Stimulated activated CD8-positive, alpha-beta memory T cell treated with anti-CD3 and anti-CD28 coated beads, Interleukin-15, amount 100 ng/mL, for 4 hours (primary cell): ENCODE data around the gene CXCR3.
"Not testable (repeated sequence)": the region's sequence is repeated elsewhere in the genome, so short reads cannot be mapped to it uniquely, and the experiment has no call there.

Source experiments
- DNase-seq, 2 donors: peaks; one replicate each; pipeline ENCODE4 v3.0.0-alpha.2; 2020; ENCODE audit warnings: low read depth in 2 of 2

The CXCR3 gene

GRCh38 chrX:71636438-71637252, 18.3 kb upstream of the CXCR3 start:
- DNase-seq, result no peak

DNA sequence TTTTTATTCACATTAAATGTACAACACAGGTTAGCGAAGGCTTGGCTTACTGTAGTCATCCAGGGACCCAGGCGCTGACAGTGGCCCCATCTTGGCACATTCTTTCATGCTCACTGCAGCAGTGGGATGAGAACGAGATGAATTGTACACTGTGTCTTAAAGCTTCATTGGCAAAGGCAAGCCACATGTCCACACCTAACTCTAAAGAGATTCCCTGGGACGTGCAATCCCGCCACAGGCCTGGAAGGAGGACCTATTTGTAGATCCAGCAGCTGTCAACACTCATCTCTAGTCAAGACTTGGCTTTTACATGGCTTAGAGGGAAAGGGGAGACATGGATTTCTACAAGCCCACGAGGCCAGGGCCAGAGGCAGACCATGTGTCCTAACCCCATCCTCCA, 16.1 kb upstream of the CXCR3 start:
- DNase-seq, result no peak

- DNase-seq, result no peak
Observed at GRCh38 chrX:71632923-71633657, 14.8 kb upstream of the CXCR3 start.

DNA sequence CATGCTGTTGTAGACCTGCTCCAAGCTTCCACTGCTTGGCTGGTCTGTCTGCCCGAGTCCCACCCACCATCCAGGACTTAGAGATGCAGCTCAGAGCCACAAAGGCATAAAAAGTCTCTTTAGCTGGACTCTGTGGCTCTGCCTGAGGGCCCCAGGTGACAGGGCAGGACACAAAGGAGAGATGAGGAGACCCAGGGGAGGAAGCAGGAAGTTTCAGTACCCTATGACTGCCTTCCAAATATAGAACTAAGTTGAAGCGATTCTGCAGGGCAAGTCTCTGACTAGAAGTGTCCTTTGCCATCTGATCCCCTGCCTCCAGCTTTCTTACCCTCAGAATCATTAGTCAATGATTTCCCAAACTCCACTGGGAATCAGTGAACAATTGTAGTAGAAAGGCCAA, 11.2 kb upstream of the CXCR3 start:
- no peak for DNase-seq

DNA sequence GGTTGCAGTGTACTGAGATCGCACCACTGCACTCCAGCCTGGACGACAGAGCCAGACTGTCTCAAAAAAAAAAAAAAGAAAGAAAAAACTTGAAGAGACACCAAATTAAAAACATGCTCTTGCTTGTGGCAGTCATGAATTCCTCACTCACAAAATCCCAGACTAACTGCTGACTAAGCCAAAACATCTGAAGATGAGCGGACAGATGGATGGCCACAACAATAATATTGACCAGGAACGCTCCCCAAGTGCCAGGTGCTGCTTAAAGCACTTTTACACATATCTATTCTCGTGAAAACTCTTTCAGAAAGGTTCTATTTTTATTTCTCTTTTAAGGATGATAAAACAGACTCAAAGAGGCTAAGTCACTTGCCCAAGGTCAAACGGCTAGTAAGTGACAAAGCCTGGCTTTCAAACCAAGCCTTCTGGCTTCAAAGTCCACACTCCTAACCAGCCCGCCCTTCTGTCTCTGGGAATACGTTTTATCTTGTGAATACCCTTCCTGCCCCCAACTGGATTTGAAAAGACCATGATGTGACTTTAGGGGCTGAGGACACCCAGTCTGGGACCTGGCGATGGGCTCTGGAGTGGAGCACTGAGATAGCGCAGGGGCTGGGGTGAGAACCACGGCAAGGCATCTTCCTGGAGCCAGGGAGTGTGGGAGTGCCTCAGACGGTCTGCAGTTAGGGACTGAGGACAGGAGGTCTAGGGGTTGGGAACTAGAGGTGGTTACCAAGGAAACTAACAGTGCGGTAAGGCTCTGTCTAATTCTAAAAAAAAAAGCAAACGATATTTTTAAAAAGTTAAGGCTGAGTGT, 9.5 kb upstream of the CXCR3 start:
- no peak for DNase-seq

DNA sequence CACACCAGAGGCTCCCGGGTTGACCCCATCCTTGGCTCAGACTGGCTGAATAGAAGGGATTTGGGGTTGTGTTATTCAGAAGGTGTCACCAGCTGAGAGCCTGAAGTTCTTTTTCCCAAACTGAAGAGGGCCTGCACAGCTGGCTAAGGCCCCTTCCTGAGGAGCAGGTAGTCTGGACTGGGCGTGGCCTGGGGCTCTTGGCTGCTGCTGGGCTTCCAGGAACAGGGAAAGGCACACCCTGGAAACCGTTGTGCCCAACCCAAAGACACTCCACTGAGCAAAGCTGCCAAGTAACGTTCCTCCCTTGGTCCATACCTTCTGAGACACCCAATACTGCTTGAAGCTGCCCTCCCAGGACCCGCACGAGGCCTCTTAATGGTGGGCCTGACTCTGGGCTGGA, 8.3 kb upstream of the CXCR3 start:
- DNase-seq, result no peak

GRCh38 chrX:71625471-71625870, 7.2 kb upstream of the CXCR3 start:
- no peak for DNase-seq

DNA sequence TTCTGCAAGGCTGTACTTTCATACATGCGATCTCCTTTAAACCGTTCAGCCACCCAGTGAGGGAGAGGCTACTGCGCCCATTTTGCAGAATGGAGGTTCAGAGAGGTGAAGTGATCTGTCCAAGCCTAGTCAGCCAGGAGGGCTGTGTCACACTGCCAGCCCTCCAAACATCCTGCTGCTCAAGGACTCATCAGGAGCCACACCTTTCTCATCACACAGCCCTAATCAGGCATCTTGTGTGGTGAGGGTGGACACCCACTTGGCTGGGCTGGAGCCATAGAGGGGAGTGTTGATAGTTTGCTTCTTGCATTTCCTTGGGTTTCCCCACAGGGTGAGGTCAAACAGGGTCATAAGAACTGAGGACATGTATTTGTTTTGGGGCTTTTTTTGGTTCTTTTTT, 5.4 kb upstream of the CXCR3 start:
- no peak for DNase-seq

DNA sequence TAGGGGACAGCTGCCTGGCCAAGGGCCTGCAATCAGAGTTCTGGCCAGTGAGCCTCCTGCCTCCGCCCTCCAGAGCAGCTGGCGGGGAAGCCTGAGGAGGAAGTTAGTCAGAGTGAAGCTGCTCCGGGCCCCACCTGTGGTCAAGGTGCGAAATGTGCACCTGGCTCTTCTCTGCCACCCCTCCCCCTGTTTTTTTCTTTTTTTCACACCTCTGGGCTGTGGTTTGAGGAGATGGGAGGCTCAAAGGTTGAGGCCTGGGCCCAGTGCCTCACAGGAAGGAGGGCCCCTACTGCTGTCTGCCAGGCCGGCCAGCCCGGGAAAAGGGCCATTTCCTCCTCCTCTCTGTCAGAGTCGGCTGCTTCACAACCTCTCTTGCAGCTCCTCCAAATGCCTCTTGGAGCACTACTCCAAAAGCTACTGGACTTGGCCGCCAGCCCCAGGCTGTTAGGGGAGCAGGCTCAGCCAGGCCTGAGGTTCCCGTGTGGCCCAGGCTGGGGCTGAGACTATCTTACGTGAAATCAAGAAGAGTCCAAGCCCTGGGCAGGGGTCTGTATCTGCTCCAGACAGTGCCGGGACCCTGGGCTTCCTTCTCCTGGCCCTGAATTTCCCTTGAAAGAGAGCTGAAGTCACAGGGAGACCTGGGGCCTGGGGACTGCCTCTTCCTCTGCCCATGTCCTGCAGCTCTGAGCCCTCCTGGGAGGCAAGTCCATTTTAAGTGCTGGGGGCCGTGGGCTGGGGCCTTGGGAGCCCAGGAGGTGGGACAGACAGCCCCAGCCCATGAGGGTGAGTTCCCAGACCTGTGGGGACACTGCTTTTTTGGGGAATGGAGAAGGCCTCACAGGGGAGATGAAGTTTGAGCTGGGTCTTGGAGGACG, 4.5 kb upstream of the CXCR3 start:
- DNase-seq, result peak; percentile 22 to 48

GRCh38 chrX:71622032-71622575, 3.8 kb upstream of the CXCR3 start:
- no peak for DNase-seq

DNA sequence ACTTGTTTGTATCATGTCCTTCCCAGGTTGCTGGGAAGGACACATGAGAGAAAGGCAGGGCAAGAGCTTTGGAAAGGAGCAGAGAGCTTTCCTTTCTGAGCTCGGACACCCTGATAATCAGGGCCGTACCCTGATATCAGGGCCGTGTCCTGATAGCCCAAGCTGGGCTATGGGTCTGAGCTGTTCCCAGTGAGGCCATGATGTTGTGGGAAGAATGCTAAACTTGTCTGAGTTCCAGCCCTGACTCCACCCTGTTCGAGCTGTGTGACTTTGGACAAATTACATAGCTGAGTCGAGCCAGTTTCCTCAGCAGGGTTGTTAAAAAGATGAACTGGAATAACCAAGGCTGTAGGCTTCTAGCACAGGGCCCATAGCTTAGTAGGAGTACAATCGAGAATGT, 3.3 kb upstream of the CXCR3 start:
- no peak for DNase-seq

GRCh38 chrX:71619986-71620385, 1.7 kb upstream of the CXCR3 start:
- DNase-seq, result no peak

DNA sequence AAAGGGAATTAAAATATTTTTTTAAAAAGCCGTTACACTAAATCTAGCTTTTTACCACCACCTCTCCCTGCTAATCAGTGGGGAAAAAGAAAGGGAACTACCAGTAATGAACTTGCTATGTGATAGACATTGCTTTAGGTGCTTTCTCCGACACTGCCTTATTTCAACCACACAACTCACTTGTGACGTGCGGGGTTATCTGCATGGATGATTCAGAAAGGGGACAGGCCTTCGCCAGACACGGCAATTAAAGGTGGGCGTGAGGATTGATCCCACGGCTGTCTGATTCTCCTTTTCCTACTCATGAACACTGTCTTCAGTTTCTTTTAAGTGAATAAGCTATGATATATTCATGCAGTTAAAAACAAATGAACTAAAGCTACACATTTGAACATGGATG, 882 bp upstream of the CXCR3 start:
- DNase-seq, result peak in 1 of 2 donors; percentile 67

DNA sequence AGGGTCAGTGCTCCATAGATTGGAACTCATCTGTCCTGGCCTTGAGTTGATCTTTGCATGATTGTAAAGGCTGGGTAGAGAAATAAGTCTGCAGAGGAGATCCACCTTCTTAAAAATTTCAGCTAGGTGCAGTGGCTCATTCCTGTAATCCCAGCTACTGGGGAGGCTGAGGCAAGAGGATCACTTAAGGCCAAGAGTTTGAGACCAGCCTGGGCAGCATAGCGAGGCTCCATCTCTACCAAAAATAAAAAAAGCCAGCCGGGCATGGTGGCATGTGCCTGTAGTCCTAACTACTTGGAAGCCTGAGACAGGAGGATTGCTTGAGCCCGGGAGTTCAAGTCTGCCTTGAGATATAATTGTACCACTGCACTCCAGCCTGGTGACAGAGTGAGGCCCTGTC, 476 bp upstream of the CXCR3 start:
- DNase-seq, result no peak

DNA sequence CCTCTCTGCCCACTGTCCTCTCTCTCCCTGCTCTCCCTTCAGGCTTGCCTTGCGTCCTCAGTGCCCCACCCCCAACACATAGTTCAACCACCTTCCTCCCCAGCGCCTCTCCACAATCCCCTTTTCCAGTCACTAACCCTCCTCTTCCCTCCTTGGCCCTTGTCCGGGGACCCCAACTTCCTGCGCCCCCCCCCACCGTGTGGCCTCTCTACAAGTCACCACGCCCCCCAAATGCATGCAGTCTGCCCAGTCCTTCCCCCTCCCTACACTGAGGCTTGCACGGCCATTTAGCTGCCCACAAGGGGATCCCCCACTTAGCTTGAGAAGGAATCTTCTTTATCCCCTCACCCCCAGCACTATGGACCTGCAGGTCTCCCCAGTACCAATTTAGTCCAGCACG, 569 bp downstream of the CXCR3 start:
- DNase-seq, result no peak

DNA sequence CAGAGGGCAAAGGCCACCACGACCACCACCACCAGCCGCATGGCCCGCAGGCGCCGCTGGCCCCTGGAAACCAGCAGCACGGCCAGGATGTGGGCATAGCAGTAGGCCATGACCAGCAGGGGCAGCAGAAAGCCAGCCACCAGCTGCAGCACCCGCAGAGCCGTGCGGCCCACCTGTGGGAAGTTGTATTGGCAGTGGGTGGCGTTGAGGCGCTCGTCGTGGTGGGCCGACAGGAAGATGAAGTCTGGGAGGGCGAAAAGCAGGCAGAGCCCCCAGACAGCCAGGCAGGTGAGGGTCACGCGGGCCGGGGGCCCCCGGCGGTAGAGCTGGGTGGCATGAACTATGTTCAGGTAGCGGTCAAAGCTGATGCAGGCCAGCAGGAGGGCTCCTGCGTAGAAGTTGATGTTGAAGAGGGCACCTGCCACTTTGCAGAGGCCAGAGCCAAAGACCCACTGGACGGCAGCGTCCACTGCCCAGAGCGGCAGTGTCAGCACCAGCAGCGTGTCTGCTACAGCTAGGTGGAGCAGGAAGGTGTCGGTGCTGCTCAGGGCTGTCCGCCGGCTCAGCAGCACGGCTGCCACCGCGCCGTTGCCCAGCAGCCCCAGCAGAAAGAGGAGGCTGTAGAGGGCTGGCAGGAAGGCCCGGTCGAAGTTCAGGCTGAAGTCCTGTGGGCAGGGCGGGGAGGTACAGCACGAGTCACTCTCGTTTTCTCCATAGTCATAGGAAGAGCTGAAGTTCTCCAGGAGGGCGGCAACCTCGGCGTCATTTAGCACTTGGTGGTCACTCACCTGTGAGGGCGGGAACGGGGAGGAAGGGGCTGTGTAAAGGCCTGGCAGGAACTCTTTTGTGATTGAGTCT, 1.4 kb downstream of the CXCR3 start:
- DNase-seq, result no peak

- no peak for DNase-seq
Observed at GRCh38 chrX:71615954-71616353, 2.4 kb downstream of the CXCR3 start.

DNA sequence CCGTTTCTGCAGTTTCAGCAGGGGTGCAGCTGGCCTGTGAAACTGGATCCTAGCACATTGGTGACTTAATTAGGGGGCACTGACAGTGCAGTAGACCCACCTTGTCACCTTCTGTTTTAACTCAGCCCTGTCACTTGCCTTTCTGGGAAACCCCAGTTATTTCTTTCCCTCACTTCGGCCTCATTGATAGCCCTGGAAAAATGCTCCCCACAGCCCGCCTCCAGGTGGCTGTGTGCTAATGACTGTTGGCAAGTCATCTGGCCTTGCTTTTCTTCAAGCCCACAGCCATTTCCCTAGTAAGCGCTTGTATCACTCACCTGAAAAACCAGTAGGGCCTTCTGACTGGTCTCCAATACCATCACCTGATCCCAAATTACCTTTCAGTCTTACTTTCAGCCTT, 3.3 kb downstream of the CXCR3 start:
- DNase-seq, result no peak

GRCh38 chrX:71612256-71612655, 6.1 kb downstream of the CXCR3 start:
- no peak for DNase-seq

- not testable (repeated sequence) for DNase-seq
Observed at GRCh38 chrX:71611736-71612135, 6.6 kb downstream of the CXCR3 start.
